Thyroid gland (tissue), 4 donors: ENCODE results near the gene STAT3. TPM values are rescaled to one million over a fixed set of nuclear protein-coding genes. Genes with fewer than 3 reads are reported as not detected.

Experiments
- DNase-seq, 2 donors: peaks; one replicate each; pipeline ENCODE4 v3.0.0-alpha.2; 2019
- H3K27ac ChIP-seq, 3 donors: fragments of 200-600 bp; sonication (generic); 1 replicate in 2 of 3; 2 replicates in 1 of 3; pipeline ENCODE4 v1.5.1; 2016 to 2019; ENCODE audit warnings: mild to moderate bottlenecking in 1 of 3, moderate library complexity in 1 of 3
- H3K27me3 ChIP-seq: fragments of 200-600 bp; sonication (generic); one replicate; pipeline ENCODE4 v1.5.1; 2019
- H3K36me3 ChIP-seq, 2 donors: fragments of 200-600 bp; sonication (generic); one replicate each; pipeline ENCODE4 v1.5.1; 2016 to 2019
- H3K4me1 ChIP-seq, 2 donors: fragments of 200-600 bp; sonication (generic); one replicate each; pipeline ENCODE4 v1.5.1; 2017 to 2019
- H3K4me3 ChIP-seq, 3 donors: fragments of 200-600 bp; sonication (generic); replicated peaks in 1 of 3; 1 replicate in 2 of 3; 2 replicates in 1 of 3; pipeline ENCODE4 v1.5.1; 2016; ENCODE audit warnings: mild to moderate bottlenecking in 1 of 3
- H3K9me3 ChIP-seq: fragments of 200-600 bp; sonication (generic); one replicate; pipeline ENCODE4 v1.5.1; 2017
- CTCF ChIP-seq, 6 experiments: fragments of 200-600 bp in 3 of 6; fragments of 450-650 bp in 3 of 6; sonication (generic) in 3 of 6; IDR thresholded peaks; one replicate each; pipeline ENCODE4 v1.5.1; 2016 to 2019; ENCODE audit warnings: antibody characterized with exemption in 6 of 6, mild to moderate bottlenecking in 2 of 6, inconsistent platforms in 1 of 6, moderate library complexity in 1 of 6
- POLR2A ChIP-seq, 2 donors: fragments of 450-650 bp; IDR thresholded peaks; one replicate each; pipeline ENCODE4 v1.6.1; 2017; ENCODE audit warnings: antibody characterized with exemption in 2 of 2, mild to moderate bottlenecking in 2 of 2, moderate library complexity in 1 of 2
- WGBS, 2 donors: methylation state at CpG; one replicate each; pipeline ENCODE4 v1.1.5; 2017; 5-methylcytosine and 5-hydroxymethylcytosine counted together
- intact Hi-C: fragments of 100-400 bp; cut with DNase I; formaldehyde crosslinking; loops from one replicate; pipeline ENCODE4 v1.15.1; 2023
- total RNA-seq, 4 donors: library from RNA; depleted of rRNA; stranded (reverse); fragments of >200 nt; gene quantifications; one replicate each; pipeline ENCODE4 v1.2.3, GENCODE V29; 2016

STAT3 gene
- total RNA-seq, 4 donors from 2014 or later: 147 to 292 (median 206) TPM

GRCh38 chr17:42428141-42428944 lies 40.1 kb upstream of the STAT3 start:
- WGBS, 2 donors: 43 to 46% methylated on average over 4 of the region's 4 CpGs
- peaks cover 4 to 11% of the 10 kb centered on the region in 2 donors for H3K4me1 ChIP-seq
- intact Hi-C loops: no loop called here

GRCh38 chr17:42424991-42425610 lies 36.9 kb upstream of the STAT3 start:
- no peak for TF ChIP-seq POLR2A (IDR thresholded peaks at IDR 0.05)
- no peak for TF ChIP-seq CTCF (IDR thresholded peaks at IDR 0.05)
- H3K4me1 ChIP-seq: peaks cover 12 to 20% of the 10 kb centered on the region in 2 donors
- no peak overlapping the region for H3K4me3 ChIP-seq
- H3K27me3 ChIP-seq: no peaks in the 10 kb centered on the region
- WGBS, 2 donors: 71 to 84% methylated on average over 4 of the region's 4 CpGs
- no peaks in the 10 kb centered on the region for H3K9me3 ChIP-seq
- no peak for DNase-seq
- H3K36me3 ChIP-seq: no peaks in the 10 kb centered on the region
- peak overlapping the region in 1 of 3 donors; percentile 18 for H3K27ac ChIP-seq
- intact Hi-C loops: loop anchor here (5.0 kb wide), 1 partner anchor 92 kb away; no protein-coding TSS in a partner anchor

More at GRCh38 chr17:42428141-42428944, 40.1 kb upstream of the STAT3 start:
- peak overlapping the region in 1 of 3 donors; percentile 36 for H3K27ac ChIP-seq
- H3K4me3 ChIP-seq: no peak overlapping the region
- no peaks in the 10 kb centered on the region for H3K27me3 ChIP-seq
- TF ChIP-seq POLR2A (IDR thresholded peaks at IDR 0.05) (no peak), CTCF (IDR thresholded peaks at IDR 0.05) (peak; percentile 37 to 79 (median 74))
- no peaks in the 10 kb centered on the region for H3K36me3 ChIP-seq
- H3K9me3 ChIP-seq: no peaks in the 10 kb centered on the region
- peak; percentile 64 to 72 for DNase-seq

- H3K9me3 ChIP-seq: no peaks in the 10 kb centered on the region
- peak overlapping the region; percentile 54 to 96 (median 76) for H3K27ac ChIP-seq
- H3K4me3 ChIP-seq: no peak overlapping the region
- peak in 1 of 2 donors; percentile 14 for DNase-seq
- peaks cover 12 to 20% of the 10 kb centered on the region in 2 donors for H3K4me1 ChIP-seq
- intact Hi-C loops: loop anchor here (5.0 kb wide), 1 partner anchor 94 kb away; no protein-coding TSS in a partner anchor
- H3K27me3 ChIP-seq: no peaks in the 10 kb centered on the region
- 74 to 76% methylated on average over 11 of the region's 11 CpGs for WGBS, 2 donors
- no peaks in the 10 kb centered on the region for H3K36me3 ChIP-seq
- no peak for TF ChIP-seq POLR2A (IDR thresholded peaks at IDR 0.05)
- TF ChIP-seq CTCF (IDR thresholded peaks at IDR 0.05): no peak
Measured at GRCh38 chr17:42423766-42424165, 35.5 kb upstream of the STAT3 start.

GRCh38 chr17:42422958-42423712 lies 34.9 kb upstream of the STAT3 start, which contains the start of gene CAVIN1:
TSS of gene CAVIN1 (minus strand) at chr17:42423256. CDS start at chr17:42423097, 159 bp downstream.
- WGBS, 2 donors: 3 to 8% methylated on average over 12 to 36 of the region's 58 CpGs
- peak; percentile 99 for DNase-seq
- peaks cover 12 to 16% of the 10 kb centered on the region in 2 donors for H3K4me1 ChIP-seq
- peak within 1 kb of the TSS; percentile 91 to 98 (median 96) for H3K27ac ChIP-seq
- H3K9me3 ChIP-seq: no peaks in the 10 kb centered on the region
- intact Hi-C loops: loop anchor here (5.0 kb wide), 1 partner anchor 94 kb away; no protein-coding TSS in a partner anchor
- peak within 1 kb of the TSS; percentile 21 to 99 (median 81) for H3K4me3 ChIP-seq
- H3K27me3 ChIP-seq: no peaks in the 10 kb centered on the region
- TF ChIP-seq CTCF (IDR thresholded peaks at IDR 0.05) (no peak), POLR2A (IDR thresholded peaks at IDR 0.05) (peak; percentile 96 to 97)
- no peaks in the 10 kb centered on the region for H3K36me3 ChIP-seq
